Naive thymus-derived CD4-positive, alpha-beta T cell (primary cell): Measurements from ENCODE around the gene IZUMO1R. TPM values are rescaled to one million over a fixed set of nuclear protein-coding genes. Genes with fewer than 3 reads are reported as not detected.

ENCODE experiments used
- ATAC-seq: fragments of 150-1000 bp; cut with Tn5 transposase; 2 replicates; pipeline ENCODE4 v1.10.0; 2021; ENCODE audit warnings: mild to moderate bottlenecking, moderate library complexity
- CTCF ChIA-PET: fragments of 350-600 bp; sonication (Branson Sonifier 250); formaldehyde crosslinking; loops from one replicate; lab custom pipeline; 2021; ENCODE audit warnings: antibody characterized with exemption; lab: Charles Lee
- POLR2A ChIA-PET: fragments of 350-600 bp; sonication (Branson Sonifier 250); formaldehyde crosslinking; loops from one replicate; lab custom pipeline; 2021; ENCODE audit warnings: antibody characterized with exemption, inconsistent platforms; lab: Charles Lee
- DNase-seq, 9 donors: peaks; one replicate each; pipeline versions ENCODE4 v3.0.0 to v3.0.0-alpha.2; 2020 to 2022; ENCODE audit warnings: mixed read lengths in 1 of 9
- H3K27ac ChIP-seq: one replicate; pipeline ENCODE4 v1.7.0; 2013; ENCODE audit warnings: mild to moderate bottlenecking, low read depth, low read length, moderate library complexity
- H3K27me3 ChIP-seq, 2 donors: one replicate each; pipeline ENCODE4 v1.7.0; 2013; ENCODE audit warnings: low read length in 2 of 2, mild to moderate bottlenecking in 2 of 2, moderate library complexity in 2 of 2; ENCODE audit not compliant: control insufficient read depth in 2 of 2, insufficient read depth in 2 of 2
- H3K36me3 ChIP-seq, 3 experiments: 1 replicate in 2 of 3; 2 replicates in 1 of 3; pipeline ENCODE4 v1.7.0; 2013; ENCODE audit warnings: low read length in 3 of 3, mild to moderate bottlenecking in 3 of 3, moderate library complexity in 1 of 3; ENCODE audit not compliant: insufficient read depth in 3 of 3, control insufficient read depth in 2 of 3
- H3K4me1 ChIP-seq, 2 donors: one replicate each; pipeline ENCODE4 v1.7.0; 2013; ENCODE audit warnings: low read length in 2 of 2, mild to moderate bottlenecking in 2 of 2, moderate library complexity in 1 of 2; ENCODE audit not compliant: control insufficient read depth in 2 of 2, insufficient read depth in 2 of 2
- H3K4me3 ChIP-seq: 2 replicates; pipeline ENCODE4 v1.7.0; 2013; ENCODE audit warnings: mild to moderate bottlenecking, low read length
- H3K9me3 ChIP-seq, 3 experiments: 1 replicate in 2 of 3; 2 replicates in 1 of 3; pipeline ENCODE4 v1.7.0; 2013; ENCODE audit warnings: low read length in 3 of 3; ENCODE audit not compliant: control insufficient read depth in 2 of 3
- H3K27ac Mint-ChIP-seq, 9 donors: one replicate each; pipeline ENCODE4 v1.8.0; 2020 to 2022; ENCODE audit warnings: mixed read lengths in 9 of 9, mild to moderate bottlenecking in 8 of 9, moderate library complexity in 5 of 9, inconsistent platforms in 2 of 9
- H3K27me3 Mint-ChIP-seq, 5 donors: one replicate each; pipeline ENCODE4 v1.8.0; 2021 to 2022; ENCODE audit warnings: mixed read lengths in 5 of 5, mild to moderate bottlenecking in 1 of 5
- H3K36me3 Mint-ChIP-seq, 5 donors: one replicate each; pipeline ENCODE4 v1.8.0; 2020 to 2022; ENCODE audit warnings: mixed read lengths in 5 of 5, mild to moderate bottlenecking in 3 of 5, inconsistent platforms in 1 of 5
- H3K4me1 Mint-ChIP-seq, 7 donors: one replicate each; pipeline ENCODE4 v1.8.0; 2020 to 2022; ENCODE audit warnings: mixed read lengths in 7 of 7, mild to moderate bottlenecking in 3 of 7, inconsistent platforms in 1 of 7
- H3K4me3 Mint-ChIP-seq, 10 donors: one replicate each; pipeline ENCODE4 v1.8.0; 2020 to 2022; ENCODE audit warnings: mild to moderate bottlenecking in 10 of 10, mixed read lengths in 10 of 10, moderate library complexity in 6 of 10, inconsistent platforms in 2 of 10
- H3K9me3 Mint-ChIP-seq, 11 donors: one replicate each; pipeline ENCODE4 v1.8.0; 2020 to 2022; ENCODE audit warnings: mixed read lengths in 11 of 11, mild to moderate bottlenecking in 4 of 11, inconsistent platforms in 1 of 11, moderate library complexity in 1 of 11
- intact Hi-C, 2 donors: fragments of 100-400 bp; cut with micrococcal nuclease; formaldehyde crosslinking; loops; one replicate each; pipeline ENCODE4 v1.15.1; 2023
- polyA plus RNA-seq, 2 donors: library from polyadenylated mRNA; unstranded; fragments of 300-500 nt; fragmentation: Illumina TruSeq; gene quantifications; one replicate each; pipeline ENCODE4 v1.2.3, GENCODE V29; 2021
- total RNA-seq, 6 experiments: library from RNA in 5 of 6; stranded (reverse) in 5 of 6; gene quantifications; 1 replicate in 5 of 6; 2 replicates in 1 of 6; pipeline ENCODE4 v1.2.3 and lab custom pipeline; 2021 to 2026

IZUMO1R gene
- total and polyA plus RNA-seq, 7 experiments from 2014 or later: not detected

DNA sequence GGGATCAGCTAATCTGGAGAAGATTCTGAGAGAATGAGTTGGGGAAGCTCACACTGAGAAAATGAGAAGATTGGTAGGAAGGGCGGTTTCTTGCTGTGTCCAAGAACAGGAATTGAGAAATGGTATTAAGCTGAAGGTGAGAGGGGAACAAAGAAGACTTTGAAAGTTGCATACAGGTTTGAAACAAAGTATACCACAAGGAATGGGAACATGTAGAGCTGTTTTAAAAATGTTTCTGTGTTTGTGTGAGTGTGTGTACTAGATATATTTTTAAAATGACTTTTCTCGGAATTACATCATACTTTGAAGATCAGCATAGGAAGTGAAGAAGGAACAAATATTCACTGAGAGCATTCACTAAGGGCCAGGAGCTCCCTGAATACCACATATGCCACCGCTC is 24.4 kb upstream of the IZUMO1R start:
- no peak for ATAC-seq

GRCh38 chr11:94281324-94281723 is 23.1 kb upstream of the IZUMO1R start:
- no peak overlapping the region for H3K4me3 ChIP-seq
- H3K4me1 Mint-ChIP-seq: no peaks in the 10 kb centered on the region
- no peak for ATAC-seq
- ChIA-PET CTCF (no interaction called here), POLR2A (no interaction called here)
- H3K27me3 Mint-ChIP-seq: peaks cover 0 to 14% (median 5%) of the 10 kb centered on the region in 5 donors
- H3K4me3 Mint-ChIP-seq: no peak overlapping the region
- H3K27me3 ChIP-seq: no peaks in the 10 kb centered on the region
- H3K36me3 ChIP-seq: no peaks in the 10 kb centered on the region
- H3K27ac Mint-ChIP-seq: no peak overlapping the region
- intact Hi-C loops: no loop called here
- peaks cover 0 to 9% (median 1%) of the 10 kb centered on the region in 11 donors for H3K9me3 Mint-ChIP-seq
- no peaks in the 10 kb centered on the region for H3K9me3 ChIP-seq
- no peaks in the 10 kb centered on the region for H3K4me1 ChIP-seq
- H3K27ac ChIP-seq: no peak overlapping the region
- DNase-seq: no peak
- no peaks in the 10 kb centered on the region for H3K36me3 Mint-ChIP-seq

More for the DNA sequence above, 24.4 kb upstream of the IZUMO1R start:
- H3K4me3 ChIP-seq: no peak overlapping the region
- Mint-ChIP-seq H3K27ac (no peak overlapping the region), H3K4me3 (no peak overlapping the region), H3K36me3 (no peaks in the 10 kb centered on the region), H3K4me1 (no peaks in the 10 kb centered on the region), H3K9me3 (peaks cover 0 to 9% (median 3%) of the 10 kb centered on the region in 11 donors), H3K27me3 (peaks cover 0 to 14% (median 5%) of the 10 kb centered on the region in 5 donors)
- intact Hi-C loops: no loop called here
- no peaks in the 10 kb centered on the region for H3K27me3 ChIP-seq
- no peaks in the 10 kb centered on the region for H3K4me1 ChIP-seq
- no peak for DNase-seq
- ChIA-PET POLR2A (no interaction called here), CTCF (no interaction called here)
- no peaks in the 10 kb centered on the region for H3K9me3 ChIP-seq
- H3K36me3 ChIP-seq: no peaks in the 10 kb centered on the region
- H3K27ac ChIP-seq: no peak overlapping the region

DNA sequence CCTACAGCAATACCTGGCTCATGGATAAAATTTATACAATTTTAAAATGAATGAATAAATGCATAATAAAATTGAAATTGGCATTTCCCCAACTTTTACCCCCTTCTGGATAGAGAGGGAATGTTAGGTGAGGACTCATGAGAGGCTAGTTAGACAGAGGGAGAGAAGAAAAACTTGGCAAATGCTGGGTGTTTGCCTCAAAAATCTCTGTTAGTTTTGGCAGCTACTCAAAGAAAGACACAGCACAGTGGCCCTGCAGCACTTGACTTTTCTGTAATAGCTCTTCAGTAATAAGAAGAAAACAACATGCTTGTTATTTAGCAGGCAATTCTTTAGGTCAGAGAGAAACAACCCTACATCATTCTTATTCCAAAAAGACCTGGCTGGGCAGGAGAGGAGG is 20.7 kb upstream of the IZUMO1R start:
- Histone ChIP-seq H3K9me3 (no peaks in the 10 kb centered on the region), H3K27ac (no peak overlapping the region), H3K36me3 (no peaks in the 10 kb centered on the region), H3K27me3 (no peaks in the 10 kb centered on the region), H3K4me1 (no peaks in the 10 kb centered on the region), H3K4me3 (no peak overlapping the region)
- POLR2A ChIA-PET: no interaction called here
- intact Hi-C loops: no loop called here
- ATAC-seq: no peak
- no peak overlapping the region for H3K4me3 Mint-ChIP-seq
- no peaks in the 10 kb centered on the region for H3K36me3 Mint-ChIP-seq
- peaks cover 0 to 19% (median 17%) of the 10 kb centered on the region in 5 donors for H3K27me3 Mint-ChIP-seq
- CTCF ChIA-PET: no interaction called here
- no peak overlapping the region for H3K27ac Mint-ChIP-seq
- H3K4me1 Mint-ChIP-seq: no peaks in the 10 kb centered on the region
- H3K9me3 Mint-ChIP-seq: peaks cover 0 to 10% (median 1%) of the 10 kb centered on the region in 11 donors
- DNase-seq: no peak

- Mint-ChIP-seq H3K4me1 (no peaks in the 10 kb centered on the region), H3K36me3 (no peaks in the 10 kb centered on the region), H3K4me3 (no peak overlapping the region), H3K9me3 (peaks cover 0 to 10% (median 4%) of the 10 kb centered on the region in 11 donors), H3K27me3 (peaks cover 2 to 26% (median 13%) of the 10 kb centered on the region in 5 donors), H3K27ac (no peak overlapping the region)
- intact Hi-C loops: no loop called here
- no peak for ATAC-seq
- ChIA-PET CTCF (no interaction called here), POLR2A (no interaction called here)
- H3K27me3 ChIP-seq: no peaks in the 10 kb centered on the region
- no peak overlapping the region for H3K27ac ChIP-seq
- no peak overlapping the region for H3K4me3 ChIP-seq
- H3K9me3 ChIP-seq: no peaks in the 10 kb centered on the region
- no peak for DNase-seq
- no peaks in the 10 kb centered on the region for H3K36me3 ChIP-seq
- no peaks in the 10 kb centered on the region for H3K4me1 ChIP-seq
Observed at GRCh38 chr11:94295534-94295933, 8.8 kb upstream of the IZUMO1R start.

DNA sequence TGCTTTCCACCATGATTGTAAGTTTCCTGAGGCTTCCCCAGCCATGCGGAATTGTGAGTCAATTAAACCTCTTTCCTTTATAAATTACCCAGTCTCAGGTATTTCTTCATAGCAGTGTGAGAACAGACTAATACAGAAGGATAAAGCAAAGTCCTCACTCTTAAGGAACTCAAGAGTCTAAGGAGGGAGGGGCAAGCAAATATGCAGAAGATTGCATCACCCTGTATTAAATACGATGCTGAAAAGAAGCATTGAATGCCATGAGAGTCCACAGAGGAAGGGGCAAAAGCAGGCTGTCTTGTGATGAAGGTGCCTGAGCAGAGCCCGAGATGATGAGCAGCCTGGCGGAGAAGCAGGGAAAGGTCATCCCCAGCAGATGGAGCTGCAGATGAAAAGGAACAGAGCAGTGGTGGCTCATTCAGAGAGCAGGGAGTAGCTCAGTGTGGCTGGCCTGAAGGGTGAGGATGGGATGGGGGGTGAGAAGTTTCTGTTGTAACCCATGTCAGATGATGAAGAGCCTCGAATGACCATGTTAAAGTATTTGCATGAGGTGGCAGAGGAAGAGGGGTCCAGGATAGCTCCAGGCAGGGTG is 6.3 kb upstream of the IZUMO1R start:
- Mint-ChIP-seq H3K4me3 (no peak overlapping the region), H3K36me3 (no peaks in the 10 kb centered on the region), H3K27ac (no peak overlapping the region), H3K27me3 (peaks cover 5 to 26% (median 13%) of the 10 kb centered on the region in 5 donors), H3K9me3 (peaks cover 0 to 4% (median 0%) of the 10 kb centered on the region in 11 donors), H3K4me1 (no peaks in the 10 kb centered on the region)
- ChIA-PET POLR2A (no interaction called here), CTCF (no interaction called here)
- Histone ChIP-seq H3K9me3 (no peaks in the 10 kb centered on the region), H3K27ac (no peak overlapping the region), H3K4me1 (no peaks in the 10 kb centered on the region), H3K27me3 (no peaks in the 10 kb centered on the region), H3K4me3 (no peak overlapping the region), H3K36me3 (no peaks in the 10 kb centered on the region)
- intact Hi-C loops: no loop called here
- no peak for DNase-seq
- no peak for ATAC-seq

DNA sequence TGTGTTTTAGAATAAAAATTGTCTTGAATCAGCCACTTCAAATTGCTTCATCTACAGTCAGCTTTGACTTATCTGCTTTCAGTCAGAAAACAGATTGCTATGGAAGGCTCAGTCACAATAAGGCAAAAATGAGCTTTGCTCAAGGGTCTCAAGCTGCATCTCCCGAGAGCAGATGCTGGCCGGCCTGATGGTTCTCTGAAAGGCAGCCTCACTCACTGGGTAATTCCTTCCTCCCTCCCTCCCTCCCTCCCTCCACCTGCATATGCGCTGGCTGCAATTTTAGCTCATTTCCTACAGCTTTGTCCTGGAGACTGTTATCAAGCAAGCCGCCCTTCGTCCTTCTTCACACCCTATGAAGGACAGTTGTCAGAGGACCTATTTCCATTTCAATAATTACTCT is 1.6 kb upstream of the IZUMO1R start:
- CTCF ChIA-PET: no interaction called here
- H3K9me3 Mint-ChIP-seq: peaks cover 0 to 3% (median 0%) of the 10 kb centered on the region in 11 donors
- POLR2A ChIA-PET: no interaction called here

DNA sequence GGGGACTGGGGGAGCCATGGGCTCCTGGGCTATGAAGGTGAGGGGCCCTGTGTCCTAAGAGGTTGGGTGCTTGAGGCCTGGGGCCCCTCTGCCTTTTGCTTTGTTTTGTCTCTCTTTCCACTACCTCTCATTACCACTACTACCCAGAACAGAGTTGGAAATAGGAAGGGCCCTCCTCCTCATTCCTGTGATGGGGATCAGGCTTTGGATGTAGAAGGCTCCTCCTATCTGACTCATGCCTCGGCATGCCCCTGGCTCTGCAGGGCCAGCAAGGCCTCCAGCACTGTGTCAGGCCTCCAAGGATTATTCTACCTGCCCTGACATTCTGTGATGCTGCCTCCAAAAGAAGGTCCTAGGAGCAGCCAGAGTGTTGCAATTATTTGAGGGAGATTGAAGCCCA is 766 bp downstream of the IZUMO1R start:
- no peak overlapping the region for H3K27ac ChIP-seq
- Mint-ChIP-seq H3K27me3 (peaks cover 9 to 24% (median 12%) of the 10 kb centered on the region in 5 donors), H3K27ac (no peak overlapping the region), H3K4me3 (no peak overlapping the region), H3K9me3 (peaks cover 0 to 3% (median 0%) of the 10 kb centered on the region in 11 donors), H3K36me3 (no peaks in the 10 kb centered on the region), H3K4me1 (no peaks in the 10 kb centered on the region)
- no peak for ATAC-seq
- H3K4me3 ChIP-seq: no peak overlapping the region
- DNase-seq: no peak
- no peaks in the 10 kb centered on the region for H3K9me3 ChIP-seq
- CTCF ChIA-PET: no interaction called here
- POLR2A ChIA-PET: no interaction called here
- H3K27me3 ChIP-seq: no peaks in the 10 kb centered on the region
- H3K4me1 ChIP-seq: no peaks in the 10 kb centered on the region
- H3K36me3 ChIP-seq: no peaks in the 10 kb centered on the region
- intact Hi-C loops: no loop called here

More for the DNA sequence above, 1.6 kb upstream of the IZUMO1R start:
- Histone ChIP-seq H3K4me1 (no peaks in the 10 kb centered on the region), H3K9me3 (no peaks in the 10 kb centered on the region), H3K27ac (no peak overlapping the region), H3K4me3 (no peak overlapping the region), H3K27me3 (no peaks in the 10 kb centered on the region), H3K36me3 (no peaks in the 10 kb centered on the region)
- H3K27ac Mint-ChIP-seq: no peak overlapping the region
- H3K27me3 Mint-ChIP-seq: peaks cover 9 to 25% (median 14%) of the 10 kb centered on the region in 5 donors
- DNase-seq (no peak), ATAC-seq (no peak)
- no peak overlapping the region for H3K4me3 Mint-ChIP-seq
- H3K36me3 Mint-ChIP-seq: no peaks in the 10 kb centered on the region
- H3K4me1 Mint-ChIP-seq: no peaks in the 10 kb centered on the region
- intact Hi-C loops: no loop called here
